HG03175 (cell line): ENCODE data around the gene USP12.
"Not testable (repeated sequence)": the region's sequence is repeated elsewhere in the genome, so short reads cannot be mapped to it uniquely, and the experiment has no call there.

Experiments
- ATAC-seq: cut with Tn5 transposase; IDR thresholded peaks from one replicate; pipeline ENCODE4 v1.9.1; 2021; ENCODE audit warnings: mild to moderate bottlenecking, moderate library complexity; ENCODE audit not compliant: unreplicated experiment

USP12 gene

DNA sequence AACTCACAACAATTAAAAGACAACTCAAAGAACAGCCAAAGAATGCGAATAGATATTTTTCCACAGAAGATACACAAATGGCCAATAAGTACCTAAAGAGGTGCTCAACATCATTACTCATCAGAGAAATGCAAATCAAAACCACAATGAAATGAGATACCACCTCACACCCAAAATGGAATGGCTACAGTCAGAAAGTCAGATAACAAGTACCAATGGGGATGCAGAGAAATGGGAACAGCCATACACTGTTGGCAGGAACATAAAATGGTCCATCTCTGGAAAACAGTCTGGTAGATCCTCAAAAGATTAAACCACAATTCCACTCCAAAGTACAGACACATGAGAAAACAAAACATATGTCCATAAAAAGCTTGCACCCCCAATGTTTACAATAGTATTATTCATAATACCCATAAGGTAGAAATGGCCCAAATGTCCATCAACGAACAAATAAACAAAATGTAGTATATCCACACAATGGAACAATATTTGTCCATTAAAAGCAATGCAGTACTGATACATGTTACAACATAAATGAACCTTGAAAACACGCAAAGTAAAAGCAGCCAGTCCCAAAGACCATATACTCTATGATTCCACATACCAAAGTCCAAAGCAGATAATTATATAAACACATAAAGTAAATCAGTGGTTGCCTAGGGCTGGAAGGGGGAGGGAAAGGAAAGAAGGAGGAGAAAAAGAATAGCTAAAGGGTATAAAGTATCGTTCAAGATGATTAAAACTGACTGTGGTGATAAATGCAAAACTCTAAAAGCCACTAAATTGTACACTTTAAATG, 19.6 kb downstream of the USP12 start:
- ATAC-seq = no peak

DNA sequence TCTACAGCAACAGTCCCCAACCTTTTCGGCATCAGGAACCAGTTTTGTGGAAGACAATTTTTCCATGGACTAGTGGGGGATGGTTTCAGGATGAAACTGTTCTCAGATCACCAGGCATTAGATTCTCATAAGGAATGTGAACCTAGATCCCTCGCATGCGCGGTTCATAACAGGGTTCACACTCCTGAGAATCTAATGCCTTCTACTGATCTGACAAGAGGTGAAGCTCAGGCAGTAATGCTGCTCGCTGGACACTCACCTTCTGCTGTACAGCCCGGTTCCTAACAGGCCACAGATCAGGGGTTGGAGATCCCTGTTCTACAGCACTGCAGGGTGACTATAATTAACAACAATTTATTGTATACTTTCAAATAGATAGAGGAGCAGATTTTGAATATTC, 21.9 kb downstream of the USP12 start:
- ATAC-seq = no peak

- no peak for ATAC-seq
Observed at GRCh38 chr13:27148900-27149299, 22.7 kb downstream of the USP12 start.

- peak; percentile 70 for ATAC-seq
Observed at GRCh38 chr13:27147530-27148170, 24.0 kb downstream of the USP12 start.

DNA sequence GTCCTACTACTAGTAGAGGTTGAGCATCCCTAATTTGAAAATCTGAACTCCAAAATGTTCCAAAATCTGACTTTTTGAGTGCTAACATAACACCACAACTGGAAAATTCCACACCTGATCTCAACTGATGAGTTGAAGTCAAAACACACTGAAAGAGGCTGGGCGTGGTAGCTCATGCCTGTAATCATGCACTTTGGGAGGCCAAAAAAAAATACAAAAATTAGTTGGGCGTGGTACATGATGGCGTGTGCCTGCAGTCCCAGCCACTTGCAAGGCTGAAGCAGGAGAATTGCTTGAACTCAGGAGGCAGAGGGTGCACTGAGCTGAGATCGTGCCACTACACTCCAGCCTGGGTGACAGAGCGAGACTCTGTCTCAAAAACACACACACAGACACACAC, 29.9 kb downstream of the USP12 start:
- no peak for ATAC-seq

DNA sequence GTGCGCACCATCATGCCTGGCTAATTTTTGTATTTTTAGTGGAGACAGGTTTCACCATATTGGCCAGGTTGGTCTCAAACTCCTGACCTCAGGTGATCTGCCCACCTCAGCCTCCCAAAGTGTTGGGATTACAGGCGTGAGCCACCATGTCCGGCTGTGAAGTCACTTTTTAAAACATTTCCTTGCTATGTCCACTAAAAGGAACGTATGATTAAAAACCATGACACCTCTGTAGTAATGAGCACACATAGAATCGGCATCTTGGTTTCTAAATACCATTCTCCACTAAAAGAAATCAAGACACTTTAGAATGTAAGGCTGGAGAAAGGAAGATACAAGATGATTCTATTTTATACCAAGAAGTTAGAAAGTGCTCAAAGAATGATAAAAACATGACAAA, 30.5 kb downstream of the USP12 start:
- ATAC-seq = not testable (repeated sequence)

DNA sequence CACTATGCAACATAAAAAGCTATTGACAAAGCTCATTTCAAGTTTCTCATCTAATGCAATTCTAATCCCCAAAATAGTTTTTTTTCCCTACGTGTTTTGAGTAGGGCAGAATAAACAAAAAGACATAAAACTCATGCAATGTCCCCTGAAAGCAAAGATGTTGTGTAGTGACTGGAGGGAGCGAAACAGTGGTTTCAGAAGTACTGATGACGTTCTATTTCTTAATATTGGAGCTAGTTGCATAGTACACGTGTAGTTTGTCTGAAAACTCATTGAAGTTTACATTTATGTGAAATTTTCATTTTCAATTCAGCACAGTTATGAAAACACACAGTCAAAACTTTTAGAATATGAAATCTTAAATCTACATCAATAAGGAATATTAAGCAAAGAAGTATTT, 31.6 kb downstream of the USP12 start:
- no peak for ATAC-seq

DNA sequence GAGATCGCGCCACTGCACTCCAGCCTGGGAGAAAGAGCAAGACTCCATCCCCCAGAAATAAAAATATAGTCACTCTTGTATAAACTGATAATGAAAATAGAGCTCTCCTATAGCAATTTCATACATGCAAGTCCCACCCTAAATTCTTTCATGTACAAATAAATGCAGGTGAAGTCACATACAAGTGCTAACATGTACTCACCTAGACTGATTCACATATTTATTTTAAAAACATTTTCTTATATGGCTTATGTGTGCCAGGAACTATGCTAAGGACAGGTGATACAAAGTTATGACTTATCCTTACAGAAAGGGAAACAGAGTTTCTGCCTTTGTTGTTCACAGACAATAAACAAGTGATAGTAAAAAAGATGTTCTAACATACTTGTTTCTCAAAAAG, 32.0 kb downstream of the USP12 start:
- no peak for ATAC-seq

DNA sequence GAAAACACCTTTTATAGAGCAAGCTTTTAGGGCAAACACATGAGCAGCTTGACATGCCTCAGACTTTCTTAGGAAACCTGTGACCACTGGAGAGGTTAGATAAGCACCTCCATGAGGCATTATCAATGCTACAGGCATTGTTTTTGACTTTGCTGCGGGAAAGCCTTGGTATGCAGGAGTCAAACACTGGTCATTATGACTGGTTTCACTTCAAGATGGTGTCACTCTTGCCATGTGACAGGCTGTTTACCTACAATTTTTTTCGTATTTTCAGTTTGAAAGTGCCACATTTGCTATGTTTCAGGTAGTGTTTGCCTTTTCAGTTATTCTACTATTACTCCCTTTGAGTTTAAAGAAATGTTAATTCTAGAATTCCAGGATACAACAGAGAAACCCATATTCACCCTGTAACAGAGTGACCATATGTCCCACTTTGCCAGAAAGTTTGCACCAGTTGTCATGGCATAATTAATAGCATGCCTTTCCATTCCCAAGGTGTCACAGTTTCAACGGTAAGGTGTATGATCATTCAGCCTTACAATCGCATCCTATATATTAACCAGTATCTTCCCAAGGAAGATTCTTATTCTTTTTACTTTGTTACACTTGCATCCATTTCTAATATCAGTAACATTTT, 33.0 kb downstream of the USP12 start:
- no peak for ATAC-seq

DNA sequence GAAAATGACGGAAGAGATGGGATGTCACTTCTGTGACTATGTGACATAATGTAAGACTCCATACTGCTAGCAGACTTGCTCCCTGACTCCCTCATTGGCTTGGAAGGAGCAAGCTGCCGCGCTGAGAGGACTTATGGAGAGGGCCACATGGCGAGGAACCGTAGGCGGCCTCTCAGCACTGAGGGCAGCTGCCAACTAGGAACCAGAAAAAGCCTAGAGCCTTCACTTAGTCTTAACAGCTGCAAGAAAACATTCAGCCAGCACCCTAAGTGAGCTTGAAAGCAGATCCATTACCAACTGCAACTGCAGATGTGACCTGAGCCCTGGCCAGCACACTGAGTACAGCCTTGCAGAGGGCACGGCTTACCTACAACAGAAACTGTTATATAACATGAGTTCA, 33.9 kb downstream of the USP12 start:
- ATAC-seq = no peak

GRCh38 chr13:27135023-27135422, 36.6 kb downstream of the USP12 start:
- ATAC-seq = no peak

- ATAC-seq = no peak
Observed at GRCh38 chr13:27133889-27134288, 37.7 kb downstream of the USP12 start.

GRCh38 chr13:27132538-27132937, 39.1 kb downstream of the USP12 start:
- ATAC-seq = peak; percentile 35

GRCh38 chr13:27131906-27132305, 39.7 kb downstream of the USP12 start:
- no peak for ATAC-seq

DNA sequence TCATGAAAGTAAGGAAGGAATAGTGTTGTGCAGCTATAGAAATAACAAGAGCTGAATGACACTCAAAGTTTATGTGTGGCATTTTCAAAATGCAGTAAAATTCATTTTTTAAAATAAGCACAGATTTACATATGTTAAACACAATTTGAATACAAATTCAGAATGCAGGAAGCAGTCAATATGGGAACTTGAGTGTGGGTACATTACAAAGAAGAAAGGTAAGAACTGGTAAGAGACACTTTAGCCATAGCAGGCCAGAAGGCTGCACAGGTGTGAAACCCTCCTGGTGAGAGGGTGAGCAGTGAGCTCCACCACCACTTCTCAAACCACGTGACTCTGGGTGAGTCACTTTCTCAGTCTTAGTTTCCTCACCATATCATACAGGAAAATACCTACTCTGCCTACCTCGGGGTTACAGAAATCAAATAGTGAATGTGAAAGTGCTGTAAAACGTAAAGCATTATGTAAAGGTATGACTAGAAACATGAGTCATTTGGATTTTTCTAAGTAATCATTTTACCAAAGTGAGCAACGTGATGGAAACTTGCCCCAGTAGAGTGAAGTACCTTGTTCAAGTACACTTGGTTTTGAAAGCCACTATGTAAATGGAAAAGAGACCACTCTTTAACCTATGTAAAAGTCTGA, 40.5 kb downstream of the USP12 start:
- ATAC-seq = peak; percentile 89

- no peak for ATAC-seq
Observed at GRCh38 chr13:27130223-27130978, 41.2 kb downstream of the USP12 start.

DNA sequence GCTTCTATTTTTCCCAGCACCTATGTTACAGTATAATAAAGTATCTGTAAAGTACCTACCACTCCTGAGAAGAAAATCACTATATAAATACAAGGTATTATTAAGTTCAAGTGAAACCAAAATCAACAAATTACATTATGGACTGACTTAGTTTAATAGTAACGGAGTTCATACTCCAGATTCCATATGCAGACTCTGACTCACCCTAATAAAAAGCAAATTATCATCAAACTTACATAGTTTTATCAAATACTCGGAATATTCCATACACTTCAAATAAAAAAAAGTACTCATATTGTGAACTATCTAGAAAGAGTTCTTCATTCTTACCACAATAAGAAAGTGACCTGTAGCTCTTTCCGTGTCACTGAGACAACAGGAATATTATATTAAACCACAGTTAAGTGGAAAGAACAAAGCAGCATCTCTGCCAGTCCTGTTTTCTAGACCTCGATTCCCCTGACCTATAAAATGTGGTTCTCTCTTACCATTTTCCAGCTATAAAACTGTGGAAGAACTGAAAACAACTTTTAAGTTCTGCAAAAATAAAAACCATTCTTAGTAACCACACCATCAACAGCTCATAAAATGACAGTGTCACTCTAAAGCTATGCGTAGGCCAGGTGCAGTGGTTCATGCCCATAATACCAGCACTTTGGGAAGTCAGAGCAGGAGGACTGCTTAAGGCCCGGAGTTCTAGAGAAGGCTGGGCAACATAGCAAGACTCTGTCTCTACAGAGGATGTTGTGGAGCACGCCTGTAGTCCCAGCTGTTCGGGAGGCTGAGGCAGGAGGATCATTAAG, 42.6 kb downstream of the USP12 start:
- no peak for ATAC-seq

DNA sequence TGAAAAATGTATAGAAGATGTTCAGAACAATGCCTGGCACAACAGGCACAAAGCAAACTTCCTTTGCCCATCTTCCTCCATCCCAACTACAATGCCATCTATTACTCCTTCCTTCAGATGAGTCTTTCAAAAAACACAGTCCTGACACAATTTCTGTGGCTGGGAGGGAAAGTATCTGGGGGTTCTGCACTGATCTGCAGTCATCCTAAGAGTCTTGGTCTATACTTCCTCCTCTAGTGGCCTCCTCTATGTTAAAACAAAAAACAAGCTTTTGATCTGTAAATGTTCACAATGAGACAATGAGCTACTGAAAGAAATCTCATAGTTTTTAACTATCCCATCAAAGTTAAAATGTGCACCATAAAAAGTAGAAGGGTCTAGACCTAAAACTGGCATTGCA, 44.8 kb downstream of the USP12 start:
- ATAC-seq = no peak

DNA sequence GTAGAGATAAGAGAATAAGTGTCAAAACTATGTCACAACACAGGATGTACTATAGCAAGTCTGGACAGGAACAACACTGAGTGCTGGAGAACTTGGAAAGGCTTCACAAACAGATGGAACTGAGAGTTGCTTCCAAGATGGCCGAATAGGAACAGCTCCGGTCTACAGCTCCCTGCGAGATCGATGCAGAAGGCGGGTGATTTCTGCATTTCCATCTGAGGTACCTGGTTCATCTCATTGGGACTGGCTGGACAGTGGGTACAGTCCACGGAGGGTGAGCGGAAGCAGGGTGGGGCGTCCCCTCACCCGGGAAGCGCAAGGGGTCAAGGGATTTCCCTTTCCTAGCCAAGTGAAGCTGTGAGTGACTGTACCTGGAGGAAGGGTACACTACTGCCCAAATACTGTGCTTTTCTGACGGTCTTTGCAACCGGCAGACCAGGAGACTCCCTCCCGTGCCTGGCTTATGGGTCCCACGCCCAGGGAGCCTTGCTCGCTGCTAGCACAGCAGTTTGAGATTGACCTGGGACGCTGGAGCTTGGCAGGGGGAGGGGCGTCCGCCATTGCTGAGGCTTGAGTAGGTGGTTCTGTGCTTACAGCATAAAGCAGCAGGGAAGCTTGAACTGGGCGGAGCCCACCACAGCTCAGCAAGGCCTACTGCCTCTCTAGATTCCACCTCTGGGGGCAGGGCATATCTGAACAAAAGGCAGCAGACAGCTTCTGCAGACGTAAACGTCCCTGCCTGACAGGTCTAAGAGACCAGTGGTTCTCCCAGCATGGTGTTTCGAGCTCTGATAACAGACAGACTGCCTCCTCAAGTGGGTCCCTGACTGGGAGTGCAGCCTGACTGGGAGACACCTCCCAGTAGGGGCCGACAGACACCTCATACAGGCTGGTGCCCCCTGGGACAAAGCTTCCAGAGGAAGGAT, 46.0 kb downstream of the USP12 start:
- no peak for ATAC-seq
